Prostate gland (tissue), 2 donors: Measurements from ENCODE around the gene SMAD5.

ENCODE experiments used
- CTCF ChIP-seq, 4 experiments: fragments of 200-600 bp in 2 of 4; fragments of 450-650 bp in 2 of 4; sonication (generic) in 2 of 4; IDR thresholded peaks; 1 replicate in 3 of 4; 2 replicates in 1 of 4; pipeline ENCODE4 v1.5.1; 2016 to 2019; ENCODE audit warnings: antibody characterized with exemption in 4 of 4, mild to moderate bottlenecking in 2 of 4, moderate library complexity in 2 of 4
- POLR2AphosphoS5 ChIP-seq: sonication (generic); formaldehyde crosslinking; IDR thresholded peaks from one replicate; pipeline ENCODE4 v1.6.1; 2017; ENCODE audit warnings: antibody characterized with exemption

DNA sequence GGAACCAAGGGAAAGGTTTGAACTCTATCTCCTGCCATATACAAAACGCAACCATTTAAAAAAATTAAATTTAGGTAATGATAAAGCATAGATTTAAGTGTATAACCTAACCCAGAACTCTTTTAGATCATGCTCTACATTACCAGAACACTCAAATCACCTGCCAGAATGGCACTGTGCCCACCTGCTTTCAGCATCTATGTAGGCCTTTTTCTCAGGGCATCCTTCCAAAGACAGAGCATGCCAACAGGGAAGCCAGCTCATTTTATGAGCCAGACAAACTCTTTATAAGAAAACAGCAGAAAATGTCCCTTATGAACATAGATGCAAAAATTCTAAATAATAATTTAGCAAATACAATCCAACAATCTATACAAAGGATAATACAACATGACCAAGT is 47.9 kb upstream of the SMAD5 start:
- peak; percentile 87 for TF ChIP-seq POLR2AphosphoS5
- no peak for TF ChIP-seq CTCF (IDR thresholded peaks at IDR 0.05)
